Measurements from ENCODE around the gene TMEM198. TPM values are rescaled to one million over a fixed set of nuclear protein-coding genes. Genes with fewer than 3 reads are reported as not detected.

TMEM198 gene
- polyA plus RNA-seq, 1 donor (not counting 4 experiments of a cell fraction or from before 2014, with no cell fraction given), result 0.81 TPM

GRCh38 chr2:219499555-219499954 is 44.3 kb upstream of the TMEM198 start:
- peak overlapping the region; percentile 89 for H3K9ac ChIP-seq (ENCODE audit: control insufficient read depth, extremely low read depth, insufficient read depth, low read length)
- H2AFZ ChIP-seq (ENCODE audit: control insufficient read depth, low read length), result no peak overlapping the region
- FAIRE-seq, result no peak

GRCh38 chr2:219500135-219500534 is 43.7 kb upstream of the TMEM198 start:
- peaks cover 7 to 9% of the 10 kb centered on the region in 2 experiments for H3K36me3 ChIP-seq (ENCODE audit: control insufficient read depth in 2 of 2, extremely low read depth in 1 of 2, insufficient read depth in 2 of 2, low read length in 2 of 2)
- no peak overlapping the region for H3K4me3 ChIP-seq (ENCODE audit: control insufficient read depth in 2 of 3, extremely low read depth in 1 of 3, insufficient read depth in 2 of 3, low read depth in 1 of 3, low read length in 3 of 3)
- no peak overlapping the region for H3K9ac ChIP-seq (ENCODE audit: control insufficient read depth, extremely low read depth, insufficient read depth, low read length)
- H4K20me1 ChIP-seq (ENCODE audit: control insufficient read depth, extremely low read depth, insufficient read depth, low read length), result no peaks in the 10 kb centered on the region
- H3K27me3 ChIP-seq (ENCODE audit: control insufficient read depth, extremely low read depth, insufficient read depth, low read length), result peaks cover 34% of the 10 kb centered on the region
- peaks cover 15% of the 10 kb centered on the region for H3K4me1 ChIP-seq (ENCODE audit: control insufficient read depth, extremely low read depth, insufficient read depth, low read length)
- H3K27ac ChIP-seq (ENCODE audit: control insufficient read depth, insufficient read depth, low read length), result no peak overlapping the region
- peaks cover 7% of the 10 kb centered on the region for H3K79me2 ChIP-seq (ENCODE audit: control insufficient read depth, insufficient read depth, low read length)
- DNase-seq (ENCODE audit: low read depth, low spot score) (no peak), FAIRE-seq (no peak)
- TF ChIP-seq EZH2 (IDR thresholded peaks at IDR 0.05; ENCODE audit: low read length), result no peak
- TF ChIP-seq, protein P1, sequence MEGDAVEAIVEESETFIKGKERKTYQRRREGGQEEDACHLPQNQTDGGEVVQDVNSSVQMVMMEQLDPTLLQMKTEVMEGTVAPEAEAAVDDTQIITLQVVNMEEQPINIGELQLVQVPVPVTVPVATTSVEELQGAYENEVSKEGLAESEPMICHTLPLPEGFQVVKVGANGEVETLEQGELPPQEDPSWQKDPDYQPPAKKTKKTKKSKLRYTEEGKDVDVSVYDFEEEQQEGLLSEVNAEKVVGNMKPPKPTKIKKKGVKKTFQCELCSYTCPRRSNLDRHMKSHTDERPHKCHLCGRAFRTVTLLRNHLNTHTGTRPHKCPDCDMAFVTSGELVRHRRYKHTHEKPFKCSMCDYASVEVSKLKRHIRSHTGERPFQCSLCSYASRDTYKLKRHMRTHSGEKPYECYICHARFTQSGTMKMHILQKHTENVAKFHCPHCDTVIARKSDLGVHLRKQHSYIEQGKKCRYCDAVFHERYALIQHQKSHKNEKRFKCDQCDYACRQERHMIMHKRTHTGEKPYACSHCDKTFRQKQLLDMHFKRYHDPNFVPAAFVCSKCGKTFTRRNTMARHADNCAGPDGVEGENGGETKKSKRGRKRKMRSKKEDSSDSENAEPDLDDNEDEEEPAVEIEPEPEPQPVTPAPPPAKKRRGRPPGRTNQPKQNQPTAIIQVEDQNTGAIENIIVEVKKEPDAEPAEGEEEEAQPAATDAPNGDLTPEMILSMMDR (optimal IDR thresholded peaks at IDR 0.05 in 1 of 3, IDR thresholded peaks at IDR 0.05 in 1 of 3, conservative IDR thresholded peaks at IDR 0.05 in 1 of 3; ENCODE audit: extremely low read depth in 1 of 3, insufficient read depth in 2 of 3, low read length in 3 of 3), result peak in 2 of 3 experiments; percentile 17 to 58
- no peak overlapping the region for H2AFZ ChIP-seq (ENCODE audit: control insufficient read depth, low read length)
- H3K4me2 ChIP-seq (ENCODE audit: control insufficient read depth, extremely low read depth, insufficient read depth, low read depth, low read length), result peak overlapping the region; percentile 98
- no peaks in the 10 kb centered on the region for H3K9me1 ChIP-seq (ENCODE audit: control insufficient read depth, extremely low read depth, insufficient read depth, low read length)
- dilution Hi-C loops (cut with MboI; ENCODE audit: extremely low pct_ligation_motif_present, low sequenced_read_pairs), result no loop called here
- no peaks in the 10 kb centered on the region for H3K9me3 ChIP-seq (ENCODE audit: control insufficient read depth, low read depth, low read length)

More at GRCh38 chr2:219499555-219499954, 44.3 kb upstream of the TMEM198 start:
- H3K36me3 ChIP-seq (ENCODE audit: control insufficient read depth in 2 of 2, extremely low read depth in 1 of 2, insufficient read depth in 2 of 2, low read length in 2 of 2), result peaks cover 2 to 9% of the 10 kb centered on the region in 2 experiments
- no peaks in the 10 kb centered on the region for H3K9me3 ChIP-seq (ENCODE audit: control insufficient read depth, low read depth, low read length)
- peaks cover 7% of the 10 kb centered on the region for H3K79me2 ChIP-seq (ENCODE audit: control insufficient read depth, insufficient read depth, low read length)
- peak overlapping the region; percentile 62 to 83 (median 80) for H3K4me3 ChIP-seq (ENCODE audit: control insufficient read depth in 2 of 3, extremely low read depth in 1 of 3, insufficient read depth in 2 of 3, low read depth in 1 of 3, low read length in 3 of 3)
- dilution Hi-C loops (cut with MboI; ENCODE audit: extremely low pct_ligation_motif_present, low sequenced_read_pairs), result no loop called here
- peak overlapping the region; percentile 98 for H3K4me2 ChIP-seq (ENCODE audit: control insufficient read depth, extremely low read depth, insufficient read depth, low read depth, low read length)
- H3K27me3 ChIP-seq (ENCODE audit: control insufficient read depth, extremely low read depth, insufficient read depth, low read length), result peaks cover 39% of the 10 kb centered on the region
- no peak for DNase-seq (ENCODE audit: low read depth, low spot score)
- TF ChIP-seq, protein P1 (optimal IDR thresholded peaks at IDR 0.05 in 1 of 3, IDR thresholded peaks at IDR 0.05 in 1 of 3, conservative IDR thresholded peaks at IDR 0.05 in 1 of 3; ENCODE audit: extremely low read depth in 1 of 3, insufficient read depth in 2 of 3, low read length in 3 of 3), result no peak
- TF ChIP-seq EZH2 (IDR thresholded peaks at IDR 0.05; ENCODE audit: low read length), result no peak
- peak overlapping the region; percentile 79 for H3K27ac ChIP-seq (ENCODE audit: control insufficient read depth, insufficient read depth, low read length)
- H3K9me1 ChIP-seq (ENCODE audit: control insufficient read depth, extremely low read depth, insufficient read depth, low read length), result no peaks in the 10 kb centered on the region
- no peaks in the 10 kb centered on the region for H4K20me1 ChIP-seq (ENCODE audit: control insufficient read depth, extremely low read depth, insufficient read depth, low read length)
- H3K4me1 ChIP-seq (ENCODE audit: control insufficient read depth, extremely low read depth, insufficient read depth, low read length), result peaks cover 15% of the 10 kb centered on the region

Measured in keratinocyte (primary cell).